Fibroblast of the aortic adventitia (primary cell): ENCODE data around the gene NETO1. TPM values are rescaled to one million over a fixed set of nuclear protein-coding genes. Genes with fewer than 3 reads are reported as not detected.

Source experiments
- DNase-seq: peaks from one replicate; pipeline ENCODE4 v3.0.0-alpha.2; 2010; ENCODE audit warnings: low read depth
- H3K4me3 ChIP-seq: 2 replicates; pipeline ENCODE4 v1.5.1; 2011; ENCODE audit warnings: low read depth, mild to moderate bottlenecking, control low read depth, low read length, moderate library complexity
- CTCF ChIP-seq: IDR thresholded peaks from 2 replicates; pipeline ENCODE4 v1.5.1; 2011; ENCODE audit warnings: mild to moderate bottlenecking, low read length, control low read depth, inconsistent platforms; ENCODE audit not compliant: insufficient read depth
- total RNA-seq: library from RNA; depleted of rRNA; stranded (reverse); fragments of >200 nt; gene quantifications from 2 replicates; pipeline ENCODE4 v1.2.3, GENCODE V29; 2012; ENCODE audit warnings: low replicate concordance

The NETO1 gene
- total RNA-seq, 1 donor: not detected

GRCh38 chr18:72866901-72867745, 664 bp downstream of the NETO1 start:
- TF ChIP-seq CTCF: no peak
- DNase-seq: no peak
- H3K4me3 ChIP-seq: no peak overlapping the region

- H3K4me3 ChIP-seq: no peak overlapping the region
- TF ChIP-seq CTCF: no peak
- DNase-seq: no peak
Observed at GRCh38 chr18:72866442-72866900, 1.3 kb downstream of the NETO1 start.

DNA sequence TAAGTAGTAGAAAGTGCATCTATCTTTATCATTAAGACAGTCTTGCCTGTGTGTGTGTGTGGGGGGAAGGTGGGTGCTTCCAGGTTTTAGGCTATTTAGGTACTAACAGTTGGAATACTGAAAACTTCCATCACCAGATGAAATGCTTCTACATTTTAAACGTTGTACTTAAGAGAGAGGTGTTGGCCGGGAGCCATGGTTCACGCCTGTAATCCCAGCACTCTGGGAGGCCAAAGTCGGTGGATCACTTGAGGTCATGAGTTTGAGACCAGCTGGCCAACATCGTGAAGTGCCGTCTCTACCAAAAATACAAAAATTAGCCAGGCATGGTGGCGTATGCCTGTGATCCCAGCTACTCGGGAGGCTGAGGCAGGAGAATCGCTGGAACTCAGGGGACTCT, 4.0 kb downstream of the NETO1 start:
- no peak for DNase-seq
- H3K4me3 ChIP-seq: no peak overlapping the region
- no peak for TF ChIP-seq CTCF

- H3K4me3 ChIP-seq: no peak overlapping the region
- no peak for TF ChIP-seq CTCF
- no peak for DNase-seq
Observed at GRCh38 chr18:72859088-72859487, 8.7 kb downstream of the NETO1 start.

- DNase-seq: no peak
- TF ChIP-seq CTCF: no peak
Observed at GRCh38 chr18:72849671-72850070, 18.1 kb downstream of the NETO1 start.

DNA sequence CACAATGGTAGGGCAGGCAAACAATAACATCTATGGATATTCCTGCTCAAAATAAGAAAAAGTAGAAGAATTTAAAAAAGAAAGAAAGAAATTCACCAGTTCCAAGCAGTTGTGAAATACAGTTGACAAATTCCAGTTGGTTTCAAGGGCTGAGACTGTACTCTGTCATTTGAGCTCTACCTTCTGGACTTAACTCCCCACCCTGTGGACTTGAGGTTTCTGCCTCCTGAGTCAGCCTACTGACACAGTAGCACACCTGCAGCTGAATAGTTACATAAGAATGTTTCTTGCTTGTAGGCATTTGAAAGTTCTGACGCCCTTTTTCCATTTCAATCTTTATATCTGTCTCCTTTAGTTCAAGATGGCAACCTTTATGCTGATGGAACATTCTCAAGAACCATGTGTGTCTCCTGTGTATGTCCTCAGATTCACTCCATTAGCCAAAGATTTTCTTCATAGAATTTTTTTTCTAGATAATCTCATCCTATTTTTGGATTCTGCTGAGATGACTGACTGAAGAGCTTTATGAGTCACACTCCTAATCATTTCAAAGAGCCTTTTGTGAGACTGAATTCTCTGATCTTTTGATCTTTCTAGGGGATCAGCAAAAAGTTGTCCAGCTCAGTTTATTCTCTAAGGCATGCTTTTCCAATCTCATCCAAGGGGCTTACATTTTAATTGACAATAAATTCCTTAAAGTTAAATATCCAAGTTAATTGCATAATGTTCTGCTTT, 19.1 kb downstream of the NETO1 start:
- no peak for TF ChIP-seq CTCF
- H3K4me3 ChIP-seq: no peak overlapping the region
- DNase-seq: no peak

More at GRCh38 chr18:72849671-72850070, 18.1 kb downstream of the NETO1 start:
- H3K4me3 ChIP-seq: no peak overlapping the region
